K562 (cell line): ENCODE measurements around the gene B3GALT6. TPM values are rescaled to one million over a fixed set of nuclear protein-coding genes. Genes with fewer than 3 reads are reported as not detected.

Source experiments
- AFF1 ChIP-seq, 2 experiments: fragments of 450-650 bp; IDR thresholded peaks; 2 replicates each; pipeline ENCODE4 v1.6.1; 2018; ENCODE audit warnings: mild to moderate bottlenecking in 2 of 2, low read depth in 1 of 2; ENCODE audit not compliant: partially characterized antibody in 2 of 2
- CBX1 ChIP-seq: sonication (generic); IDR thresholded peaks from 2 replicates; pipeline ENCODE4 v1.6.1; 2016; ENCODE audit warnings: antibody characterized with exemption, low read depth, mild to moderate bottlenecking
- CC2D1A ChIP-seq: fragments of 450-650 bp; IDR thresholded peaks from 2 replicates; pipeline ENCODE4 v1.6.1; 2017; ENCODE audit warnings: mild to moderate bottlenecking
- CCNT2 ChIP-seq: IDR thresholded peaks from 2 replicates; pipeline ENCODE4 v1.6.1; 2011; ENCODE audit warnings: borderline replicate concordance, low read depth, mild to moderate bottlenecking, moderate library complexity, mixed read lengths, low read length; ENCODE audit not compliant: insufficient read length; ENCODE audit errors: extremely low read depth
- CHD4 ChIP-seq: fragments of 200-600 bp; sonication (generic); IDR thresholded peaks from 3 replicates; pipeline ENCODE4 v1.6.1; 2012; ENCODE audit warnings: low read depth, mild to moderate bottlenecking, mixed read lengths, low read length, inconsistent platforms; ENCODE audit not compliant: insufficient read depth, insufficient replicate concordance, poor library complexity, severe bottlenecking
- CREB1 ChIP-seq, 2 experiments: sonication (generic) in 1 of 2; formaldehyde crosslinking in 1 of 2; IDR thresholded peaks; 2 replicates each; pipeline versions ENCODE4 v1.6.1 to v1.8.0; 2012 to 2022; ENCODE audit warnings: inconsistent platforms in 1 of 2, mild to moderate bottlenecking in 1 of 2, missing genetic modification reagents in 1 of 2, moderate library complexity in 1 of 2
- FOXJ2 ChIP-seq: fragments of 200-800 bp; sonication (Bioruptor generic); IDR thresholded peaks from 2 replicates; pipeline ENCODE4 v1.6.1; 2016; ENCODE audit warnings: missing genetic modification characterization, missing compliant biosample characterization
- FUS ChIP-seq: fragments of 200-400 bp; formaldehyde crosslinking; optimal IDR thresholded peaks from 2 replicates; pipeline ENCODE3; 2017; ENCODE audit warnings: low read depth, low read length
- LCOR ChIP-seq: sonication (generic); formaldehyde crosslinking; IDR thresholded peaks from 2 replicates; pipeline ENCODE4 v1.8.0; 2022; ENCODE audit warnings: mild to moderate bottlenecking, missing genetic modification reagents
- PPARD ChIP-seq: fragments of 250-450 bp; sonication (Bioruptor Pico); IDR thresholded peaks from 2 replicates; pipeline ENCODE4 v1.8.0; 2022; ENCODE audit warnings: inconsistent platforms, mild to moderate bottlenecking, moderate library complexity
- SAFB ChIP-seq: fragments of 200-400 bp; formaldehyde crosslinking; IDR thresholded peaks from 2 replicates; pipeline ENCODE4 v1.6.1; 2017; ENCODE audit warnings: low read depth, low read length, borderline replicate concordance
- SNIP1 ChIP-seq: fragments of 450-650 bp; IDR thresholded peaks from 2 replicates; pipeline ENCODE4 v1.7.1; 2017; ENCODE audit warnings: low read depth, mild to moderate bottlenecking
- STAT6 ChIP-seq: sonication (generic); formaldehyde crosslinking; IDR thresholded peaks from 2 replicates; pipeline ENCODE4 v1.8.1; 2023; ENCODE audit warnings: mild to moderate bottlenecking, missing genetic modification reagents
- TAL1 ChIP-seq: fragments of 450-650 bp; IDR thresholded peaks from 2 replicates; pipeline ENCODE4 v1.6.1; 2016; ENCODE audit warnings: mild to moderate bottlenecking
- TARDBP ChIP-seq: fragments of 450-650 bp; IDR thresholded peaks from 2 replicates; pipeline ENCODE4 v1.6.1; 2016
- ZNF583 ChIP-seq: fragments of 250-450 bp; sonication (Bioruptor Pico); IDR thresholded peaks from 2 replicates; pipeline ENCODE4 v1.4.0; 2020
- ZNF584 ChIP-seq: fragments of 200-800 bp; sonication (Bioruptor generic); IDR thresholded peaks from 2 replicates; pipeline ENCODE4 v1.6.1; 2016; ENCODE audit warnings: low read depth, mild to moderate bottlenecking, missing genetic modification characterization, missing compliant biosample characterization
- ZNF695 ChIP-seq: fragments of 450-650 bp; formaldehyde crosslinking; IDR thresholded peaks from 2 replicates; pipeline ENCODE4 v1.4.0; 2020; ENCODE audit warnings: mild to moderate bottlenecking, moderate library complexity
- polyA plus RNA-seq, 8 experiments: library from polyadenylated mRNA; depleted of rRNA in 4 of 8; stranded (reverse) in 5 of 8; unstranded in 3 of 8; fragments of >200 nt; fragmentation: Nextera tagmentation in 2 of 8; fragmentation: Illumina TruSeq in 1 of 8; extraction: Ambion mirVana in 2 of 8; extraction: Trizol in 1 of 8; gene quantifications; 2 replicates each; pipeline versions ENCODE4 v1.2.1 to v1.2.3, GENCODE V29; 2011 to 2014; ENCODE audit warnings: inconsistent platforms in 1 of 8, missing spikeins in 1 of 8
- total RNA-seq, 7 experiments: library from RNA; depleted of rRNA in 6 of 7; stranded (reverse); fragments of >200 nt in 6 of 7; fragmentation: Illumina TruSeq in 2 of 7; extraction: Trizol in 2 of 7; gene quantifications; 2 replicates each; pipeline versions ENCODE4 v1.2.1 to v1.2.3, GENCODE V29; 2011 to 2021; ENCODE audit warnings: low replicate concordance in 1 of 7
- TF ChIP-seq, protein P1 (sequence below): conservative IDR thresholded peaks from 2 replicates; pipeline ENCODE4 v1.6.1; 2011; ENCODE audit warnings: low read depth, mild to moderate bottlenecking, low read length; ENCODE audit not compliant: control insufficient read depth

The B3GALT6 gene
- total and polyA plus RNA-seq, 9 of the 15 experiments (the other 6 are each of a cell fraction or from before 2014, with no cell fraction given), result 0.68 to 29.8 (median 9.9) TPM

DNA sequence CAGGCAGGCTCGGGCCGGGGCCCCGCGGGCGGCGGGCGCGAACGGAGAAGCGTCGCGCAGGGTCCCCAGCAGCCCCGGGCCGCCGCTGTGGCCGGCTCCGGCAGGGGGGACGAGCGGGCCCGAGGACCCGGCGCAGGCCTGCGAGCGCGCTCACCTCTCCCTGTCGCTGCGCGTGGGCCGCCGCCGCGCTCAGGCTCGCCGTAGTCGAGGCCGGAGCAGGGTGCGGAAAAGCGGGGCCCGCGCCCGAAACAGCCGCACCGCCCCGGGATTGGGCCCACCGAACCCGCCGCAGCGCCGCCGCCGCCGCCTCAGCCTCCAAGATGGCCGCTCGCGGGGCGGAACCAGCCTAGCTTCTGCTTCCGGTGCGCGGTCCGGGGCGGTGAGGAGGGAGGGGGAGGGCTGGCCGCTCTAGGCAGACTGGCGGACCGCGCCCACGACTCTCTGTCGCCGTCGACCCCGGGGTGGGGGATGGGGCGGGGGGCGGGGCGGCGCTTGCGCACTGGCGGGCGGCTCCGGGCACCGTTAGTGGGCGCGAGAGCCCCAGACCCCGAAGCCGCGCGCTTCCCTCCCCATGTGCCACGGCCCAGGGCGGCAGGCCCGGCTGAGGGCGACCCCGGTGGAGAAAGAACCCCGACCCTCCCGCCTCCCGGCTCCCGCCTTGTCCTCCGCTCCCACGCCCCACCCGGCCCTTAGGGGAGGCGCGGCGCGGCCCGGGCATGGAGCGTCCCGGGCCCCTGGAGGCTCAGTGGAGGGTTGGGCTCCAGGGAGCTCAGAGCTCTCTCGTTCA is 41.7 kb downstream of the B3GALT6 start, which contains the start of gene UBE2J2 (continued):
- no peak for TF ChIP-seq TAL1
- no peak for TF ChIP-seq ZNF584 (CRISPR knock-in tag)
- peak; percentile 30; the same call in 1 of the 2 replicates for TF ChIP-seq LCOR (CRISPR knock-in tag)
- peak in 1 of 2 experiments; percentile 62 for TF ChIP-seq AFF1 (IDR thresholded peaks at IDR 0.05; ENCODE audit: low read depth in 1 of 2, partially characterized antibody in 2 of 2)
- peak; percentile 15 for TF ChIP-seq FUS
- TF ChIP-seq CCNT2, result peak; percentile 39
- TF ChIP-seq SNIP1, result peak; percentile 83
- TF ChIP-seq CREB1 (IDR thresholded peaks at IDR 0.05), result no peak; the same call in 1 of the 2 replicates
- TF ChIP-seq CREB1 (CRISPR knock-in tag; IDR thresholded peaks at IDR 0.05), result peak; percentile 53
- 0 out of 2 replicates have a peak, but pooled peaks have one; percentile 15 for TF ChIP-seq STAT6 (CRISPR knock-in tag)
- TF ChIP-seq CBX1, result peak; percentile 69; the same call in 1 of the 2 replicates
- TF ChIP-seq FOXJ2 (tag), result no peak
- TF ChIP-seq TARDBP, result no peak
- TF ChIP-seq SAFB, result 0 out of 2 replicates have a peak, but pooled peaks have one; percentile 45
- TF ChIP-seq, protein P1, sequence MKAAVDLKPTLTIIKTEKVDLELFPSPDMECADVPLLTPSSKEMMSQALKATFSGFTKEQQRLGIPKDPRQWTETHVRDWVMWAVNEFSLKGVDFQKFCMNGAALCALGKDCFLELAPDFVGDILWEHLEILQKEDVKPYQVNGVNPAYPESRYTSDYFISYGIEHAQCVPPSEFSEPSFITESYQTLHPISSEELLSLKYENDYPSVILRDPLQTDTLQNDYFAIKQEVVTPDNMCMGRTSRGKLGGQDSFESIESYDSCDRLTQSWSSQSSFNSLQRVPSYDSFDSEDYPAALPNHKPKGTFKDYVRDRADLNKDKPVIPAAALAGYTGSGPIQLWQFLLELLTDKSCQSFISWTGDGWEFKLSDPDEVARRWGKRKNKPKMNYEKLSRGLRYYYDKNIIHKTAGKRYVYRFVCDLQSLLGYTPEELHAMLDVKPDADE, result 0 out of 2 replicates have a peak, but pooled peaks have one; percentile 25
- TF ChIP-seq CC2D1A, result no peak
- no peak for TF ChIP-seq CHD4
- peak; percentile 18; the same call in 1 of the 2 replicates for TF ChIP-seq ZNF583 (CRISPR knock-in tag)
- no peak for TF ChIP-seq PPARD (CRISPR knock-in tag)
- no peak for TF ChIP-seq ZNF695 (CRISPR knock-in tag)
